Colonic mucosa (tissue), 4 donors: ENCODE measurements around the gene OPCML. TPM values are rescaled to one million over a fixed set of nuclear protein-coding genes. Genes with fewer than 3 reads are reported as not detected.

Experiments
- DNase-seq: peaks from one replicate; pipeline ENCODE4 v3.0.0-alpha.2; 2020
- H3K27ac ChIP-seq: fragments of 200-600 bp; one replicate; pipeline ENCODE4 v1.8.0; 2021
- H3K27me3 ChIP-seq: fragments of 200-600 bp; one replicate; pipeline ENCODE4 v1.8.0; 2021
- H3K36me3 ChIP-seq: fragments of 200-600 bp; one replicate; pipeline ENCODE4 v1.8.0; 2021
- H3K4me1 ChIP-seq: fragments of 200-600 bp; one replicate; pipeline ENCODE4 v1.8.0; 2021; ENCODE audit warnings: mild to moderate bottlenecking
- H3K4me3 ChIP-seq: fragments of 200-600 bp; one replicate; pipeline ENCODE4 v1.8.0; 2021
- H3K9ac ChIP-seq, 2 donors: one replicate each; pipeline ENCODE4 v1.7.0; 2013; ENCODE audit warnings: control low read depth in 2 of 2, low read depth in 2 of 2, low read length in 2 of 2
- H3K9me3 ChIP-seq: fragments of 200-600 bp; one replicate; pipeline ENCODE4 v1.8.0; 2021
- intact Hi-C: fragments of 100-400 bp; cut with DNase I; formaldehyde crosslinking; loops from one replicate; pipeline ENCODE4 v1.14.1; 2022
- total RNA-seq, 2 donors: library from RNA; stranded (reverse); fragmentation: NEBNext Ultra II Directional in 1 of 2; extraction: Animal tissue kit (Norgen Biotek cat#: 25700) in 1 of 2; gene quantifications; one replicate each; pipeline ENCODE4 v1.2.1, GENCODE V29; 2021
- TF ChIP-seq, protein P1 (sequence below): fragments of 200-600 bp; IDR thresholded peaks from one replicate; pipeline ENCODE4 v1.8.0; 2022; ENCODE audit warnings: antibody characterized with exemption, mild to moderate bottlenecking
- donor health status: healthy.
- donor health status: DM: no; HTN: no; CAD: no.
- donor health status: DM: no; HTN: no; CAD: no.

The OPCML gene
- total RNA-seq, 2 donors from 2014 or later = 0.08 TPM; not detected in 1

DNA sequence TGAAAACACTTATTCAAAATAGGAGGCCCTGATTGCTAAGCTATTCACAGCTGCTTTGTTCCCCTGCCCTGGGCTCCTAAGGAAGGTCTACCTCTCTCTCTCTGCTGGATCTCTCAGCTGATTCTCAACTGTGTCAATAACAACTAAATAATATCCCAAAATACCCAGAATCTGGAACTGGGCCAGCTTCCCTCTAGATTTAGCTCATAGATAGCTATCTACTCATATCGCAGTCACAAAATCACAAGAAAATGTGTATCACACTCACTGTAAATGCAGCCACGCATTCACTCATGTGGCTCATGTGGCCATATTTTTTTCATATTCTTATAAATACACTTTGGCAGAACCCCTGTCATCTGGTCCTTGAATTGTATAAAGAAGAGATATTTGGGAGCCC is 555.1 kb downstream of the OPCML start:
- TF ChIP-seq, protein P1, sequence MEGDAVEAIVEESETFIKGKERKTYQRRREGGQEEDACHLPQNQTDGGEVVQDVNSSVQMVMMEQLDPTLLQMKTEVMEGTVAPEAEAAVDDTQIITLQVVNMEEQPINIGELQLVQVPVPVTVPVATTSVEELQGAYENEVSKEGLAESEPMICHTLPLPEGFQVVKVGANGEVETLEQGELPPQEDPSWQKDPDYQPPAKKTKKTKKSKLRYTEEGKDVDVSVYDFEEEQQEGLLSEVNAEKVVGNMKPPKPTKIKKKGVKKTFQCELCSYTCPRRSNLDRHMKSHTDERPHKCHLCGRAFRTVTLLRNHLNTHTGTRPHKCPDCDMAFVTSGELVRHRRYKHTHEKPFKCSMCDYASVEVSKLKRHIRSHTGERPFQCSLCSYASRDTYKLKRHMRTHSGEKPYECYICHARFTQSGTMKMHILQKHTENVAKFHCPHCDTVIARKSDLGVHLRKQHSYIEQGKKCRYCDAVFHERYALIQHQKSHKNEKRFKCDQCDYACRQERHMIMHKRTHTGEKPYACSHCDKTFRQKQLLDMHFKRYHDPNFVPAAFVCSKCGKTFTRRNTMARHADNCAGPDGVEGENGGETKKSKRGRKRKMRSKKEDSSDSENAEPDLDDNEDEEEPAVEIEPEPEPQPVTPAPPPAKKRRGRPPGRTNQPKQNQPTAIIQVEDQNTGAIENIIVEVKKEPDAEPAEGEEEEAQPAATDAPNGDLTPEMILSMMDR = no peak
- intact Hi-C loops = no loop called here
- H3K27ac ChIP-seq = no peak overlapping the region
- H3K4me1 ChIP-seq = no peaks in the 10 kb centered on the region
- H3K4me3 ChIP-seq = no peak overlapping the region
- H3K9me3 ChIP-seq = no peaks in the 10 kb centered on the region
- H3K27me3 ChIP-seq = no peaks in the 10 kb centered on the region
- no peak for DNase-seq
- no peak overlapping the region for H3K9ac ChIP-seq
- H3K36me3 ChIP-seq = no peaks in the 10 kb centered on the region

- DNase-seq = no peak
- H3K9me3 ChIP-seq = no peaks in the 10 kb centered on the region
- H3K9ac ChIP-seq = no peak overlapping the region
- H3K4me3 ChIP-seq = no peak overlapping the region
- intact Hi-C loops = no loop called here
- no peak overlapping the region for H3K27ac ChIP-seq
- TF ChIP-seq, protein P1 = no peak
- H3K36me3 ChIP-seq = no peaks in the 10 kb centered on the region
- H3K27me3 ChIP-seq = no peaks in the 10 kb centered on the region
- no peaks in the 10 kb centered on the region for H3K4me1 ChIP-seq
Measured at GRCh38 chr11:132976115-132976514, 556.2 kb downstream of the OPCML start.

DNA sequence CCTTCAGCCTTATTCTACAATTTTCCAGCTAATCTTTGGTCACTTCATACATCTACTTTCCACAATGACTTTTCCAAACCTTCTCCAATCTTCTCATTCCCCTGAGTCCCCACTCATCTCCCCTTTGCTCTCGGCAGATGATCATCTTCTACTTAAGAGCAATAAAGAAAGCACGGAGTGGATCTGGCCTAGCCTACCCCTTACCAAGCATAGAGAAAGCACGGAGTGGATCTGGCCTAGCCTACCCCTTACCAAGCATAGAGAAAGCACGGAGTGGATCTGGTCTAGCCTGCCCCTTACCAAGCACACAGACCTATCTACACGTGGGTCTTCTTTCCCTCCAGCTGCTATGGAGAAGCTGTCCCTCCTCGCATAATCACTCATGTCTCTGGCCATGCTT is 558.6 kb downstream of the OPCML start:
- Histone ChIP-seq H3K4me1 (no peaks in the 10 kb centered on the region), H3K4me3 (no peak overlapping the region), H3K27ac (no peak overlapping the region), H3K27me3 (no peaks in the 10 kb centered on the region), H3K9me3 (no peaks in the 10 kb centered on the region), H3K9ac (no peak overlapping the region), H3K36me3 (no peaks in the 10 kb centered on the region)
- intact Hi-C loops = no loop called here
- TF ChIP-seq, protein P1 = no peak
- DNase-seq = no peak

DNA sequence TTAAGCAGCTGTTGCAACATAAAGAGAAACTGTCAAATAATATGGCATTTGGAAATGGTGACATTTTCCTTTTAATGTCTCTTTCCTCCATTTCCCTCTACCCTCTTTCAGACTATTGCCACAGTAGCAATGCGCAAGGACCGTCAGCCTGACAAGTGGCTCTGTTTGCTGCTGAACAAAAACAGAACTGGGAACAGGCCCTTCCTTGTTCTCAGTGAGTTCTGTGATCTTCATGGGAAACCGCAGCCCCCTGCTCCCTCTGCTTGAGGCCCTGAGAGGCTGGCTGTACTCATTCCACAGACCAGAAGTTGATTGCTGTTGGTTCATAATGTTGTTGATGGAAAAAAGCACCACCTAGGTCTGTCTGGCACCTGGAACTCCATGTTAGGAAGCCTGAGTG is 559.7 kb downstream of the OPCML start:
- Histone ChIP-seq H3K4me1 (no peaks in the 10 kb centered on the region), H3K36me3 (no peaks in the 10 kb centered on the region), H3K27ac (no peak overlapping the region), H3K9ac (no peak overlapping the region), H3K4me3 (no peak overlapping the region), H3K9me3 (no peaks in the 10 kb centered on the region), H3K27me3 (no peaks in the 10 kb centered on the region)
- TF ChIP-seq, protein P1 = no peak
- intact Hi-C loops = no loop called here
- DNase-seq = no peak

GRCh38 chr11:132971351-132971750 is 561.0 kb downstream of the OPCML start:
- Histone ChIP-seq H3K36me3 (no peaks in the 10 kb centered on the region), H3K9ac (no peak overlapping the region), H3K27me3 (no peaks in the 10 kb centered on the region), H3K9me3 (no peaks in the 10 kb centered on the region), H3K4me1 (no peaks in the 10 kb centered on the region), H3K27ac (no peak overlapping the region), H3K4me3 (no peak overlapping the region)
- TF ChIP-seq, protein P1 = no peak
- intact Hi-C loops = no loop called here
- DNase-seq = no peak

DNA sequence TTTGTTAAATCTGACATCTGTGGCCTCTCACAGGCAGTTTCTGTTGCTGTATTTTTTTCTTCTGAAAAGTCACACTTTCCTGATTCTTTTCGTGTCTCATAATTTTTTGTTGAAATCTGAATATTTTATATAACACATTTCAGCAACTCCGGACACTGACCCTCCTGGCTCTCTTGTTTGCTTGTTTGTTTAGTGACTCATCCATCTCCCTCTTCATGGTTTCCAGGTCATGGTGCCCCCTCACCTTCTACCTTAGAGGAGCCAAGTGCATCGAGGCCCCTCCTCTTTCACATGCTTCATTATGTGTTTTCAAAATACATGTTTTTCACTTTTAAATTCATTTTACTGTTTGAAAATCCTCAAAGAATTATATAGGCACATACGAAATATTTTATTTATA is 562.4 kb downstream of the OPCML start:
- Histone ChIP-seq H3K4me1 (no peaks in the 10 kb centered on the region), H3K27ac (no peak overlapping the region), H3K9me3 (no peaks in the 10 kb centered on the region), H3K27me3 (no peaks in the 10 kb centered on the region), H3K9ac (no peak overlapping the region), H3K4me3 (no peak overlapping the region), H3K36me3 (no peaks in the 10 kb centered on the region)
- intact Hi-C loops = no loop called here
- DNase-seq = no peak
- TF ChIP-seq, protein P1 = no peak
